ENCODE results near the gene TRAPPC10. TPM values are rescaled to one million over a fixed set of nuclear protein-coding genes. Genes with fewer than 3 reads are reported as not detected.

TRAPPC10 gene
- total RNA-seq: 26.9 and 31.3 TPM in 2 replicates

GRCh38 chr21:44011579-44012473 lies at the start of gene TRAPPC10:
Gene TRAPPC10, plus strand, starts transcription at chr21:44012309. Its CDS starts 185 bp downstream, at chr21:44012494.
- DNase-seq (ENCODE audit: low read depth): peak; percentile 49

- no peak for DNase-seq (ENCODE audit: low read depth)
These were observed 46.1 kb upstream of the TRAPPC10 start for GRCh38 chr21:43965911-43966585.

GRCh38 chr21:43966946-43967512 lies 45.1 kb upstream of the TRAPPC10 start:
- no peak for DNase-seq (ENCODE audit: low read depth)

GRCh38 chr21:43967981-43968380 lies 44.1 kb upstream of the TRAPPC10 start:
- DNase-seq (ENCODE audit: low read depth): no peak

GRCh38 chr21:43968410-43969114 lies 43.5 kb upstream of the TRAPPC10 start:
- no peak for DNase-seq (ENCODE audit: low read depth)

- DNase-seq (ENCODE audit: low read depth): no peak
These were observed 43.0 kb upstream of the TRAPPC10 start for GRCh38 chr21:43969115-43969444.

GRCh38 chr21:43970551-43970950 lies 41.6 kb upstream of the TRAPPC10 start:
- no peak for DNase-seq (ENCODE audit: low read depth)

GRCh38 chr21:43971201-43971991 lies 40.7 kb upstream of the TRAPPC10 start:
- DNase-seq (ENCODE audit: low read depth): no peak

- no peak for DNase-seq (ENCODE audit: low read depth)
These were observed 40.2 kb upstream of the TRAPPC10 start for GRCh38 chr21:43971992-43972255.

GRCh38 chr21:43972850-43973633 lies 39.1 kb upstream of the TRAPPC10 start:
- no peak for DNase-seq (ENCODE audit: low read depth)

- no peak for DNase-seq (ENCODE audit: low read depth)
These were observed 38.5 kb upstream of the TRAPPC10 start for GRCh38 chr21:43973634-43973955.

- DNase-seq (ENCODE audit: low read depth): no peak
These were observed 37.2 kb upstream of the TRAPPC10 start for GRCh38 chr21:43974791-43975468.

- peak; percentile 34 for DNase-seq (ENCODE audit: low read depth)
These were observed 36.5 kb upstream of the TRAPPC10 start for GRCh38 chr21:43975469-43976098.

GRCh38 chr21:43976661-43977060 lies 35.4 kb upstream of the TRAPPC10 start:
- DNase-seq (ENCODE audit: low read depth): no peak

GRCh38 chr21:43978060-43978459 lies 34.0 kb upstream of the TRAPPC10 start:
- DNase-seq (ENCODE audit: low read depth): no peak

- DNase-seq (ENCODE audit: low read depth): no peak
These were observed 32.5 kb upstream of the TRAPPC10 start for GRCh38 chr21:43979654-43980053.

GRCh38 chr21:43981151-43981870 lies 30.8 kb upstream of the TRAPPC10 start:
- DNase-seq (ENCODE audit: low read depth): no peak

- no peak for DNase-seq (ENCODE audit: low read depth)
These were observed 30.3 kb upstream of the TRAPPC10 start for GRCh38 chr21:43981871-43982210.

GRCh38 chr21:43982489-43983078 lies 29.5 kb upstream of the TRAPPC10 start:
- no peak for DNase-seq (ENCODE audit: low read depth)

All from renal cortical epithelial cell (primary cell).